AG10803 (cell line): ENCODE data around the gene FAM217A.
"Not testable (repeated sequence)": the region's sequence is repeated elsewhere in the genome, so short reads cannot be mapped to it uniquely, and the experiment has no call there.

Experiments
- DNase-seq: peaks from one replicate; pipeline ENCODE4 v3.0.0; 2010; ENCODE audit warnings: low read depth
- H3K4me3 ChIP-seq: 2 replicates; pipeline ENCODE4 v1.5.1; 2011; ENCODE audit warnings: mild to moderate bottlenecking, low read length, control low read depth
- TF ChIP-seq, protein P1 (sequence below): conservative IDR thresholded peaks from 2 replicates; pipeline ENCODE4 v1.5.1; 2011; ENCODE audit warnings: mild to moderate bottlenecking, low read length, control low read depth, inconsistent platforms

FAM217A gene

DNA sequence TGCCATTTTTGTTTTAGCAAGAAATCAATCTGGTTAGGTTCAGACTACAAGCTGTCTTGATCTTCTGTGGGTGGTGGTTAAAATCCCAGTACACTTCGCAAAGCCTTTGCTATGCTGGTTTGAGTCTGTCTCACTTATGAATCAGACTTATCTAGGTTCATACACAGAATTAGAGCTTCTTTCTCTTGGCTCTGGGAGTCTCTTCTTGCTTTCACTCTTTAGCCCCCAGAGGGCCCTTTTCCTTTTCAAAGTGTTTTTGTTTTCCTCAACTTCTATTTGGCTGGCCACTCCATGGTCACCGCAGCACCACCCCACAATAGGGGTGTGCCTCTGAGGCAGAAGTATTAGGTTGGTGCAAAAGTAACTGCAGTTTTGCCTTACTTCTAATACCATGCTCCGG, 35.2 kb upstream of the FAM217A start:
- no peak overlapping the region for H3K4me3 ChIP-seq
- no peak for DNase-seq
- TF ChIP-seq, protein P1, sequence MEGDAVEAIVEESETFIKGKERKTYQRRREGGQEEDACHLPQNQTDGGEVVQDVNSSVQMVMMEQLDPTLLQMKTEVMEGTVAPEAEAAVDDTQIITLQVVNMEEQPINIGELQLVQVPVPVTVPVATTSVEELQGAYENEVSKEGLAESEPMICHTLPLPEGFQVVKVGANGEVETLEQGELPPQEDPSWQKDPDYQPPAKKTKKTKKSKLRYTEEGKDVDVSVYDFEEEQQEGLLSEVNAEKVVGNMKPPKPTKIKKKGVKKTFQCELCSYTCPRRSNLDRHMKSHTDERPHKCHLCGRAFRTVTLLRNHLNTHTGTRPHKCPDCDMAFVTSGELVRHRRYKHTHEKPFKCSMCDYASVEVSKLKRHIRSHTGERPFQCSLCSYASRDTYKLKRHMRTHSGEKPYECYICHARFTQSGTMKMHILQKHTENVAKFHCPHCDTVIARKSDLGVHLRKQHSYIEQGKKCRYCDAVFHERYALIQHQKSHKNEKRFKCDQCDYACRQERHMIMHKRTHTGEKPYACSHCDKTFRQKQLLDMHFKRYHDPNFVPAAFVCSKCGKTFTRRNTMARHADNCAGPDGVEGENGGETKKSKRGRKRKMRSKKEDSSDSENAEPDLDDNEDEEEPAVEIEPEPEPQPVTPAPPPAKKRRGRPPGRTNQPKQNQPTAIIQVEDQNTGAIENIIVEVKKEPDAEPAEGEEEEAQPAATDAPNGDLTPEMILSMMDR, result no peak

DNA sequence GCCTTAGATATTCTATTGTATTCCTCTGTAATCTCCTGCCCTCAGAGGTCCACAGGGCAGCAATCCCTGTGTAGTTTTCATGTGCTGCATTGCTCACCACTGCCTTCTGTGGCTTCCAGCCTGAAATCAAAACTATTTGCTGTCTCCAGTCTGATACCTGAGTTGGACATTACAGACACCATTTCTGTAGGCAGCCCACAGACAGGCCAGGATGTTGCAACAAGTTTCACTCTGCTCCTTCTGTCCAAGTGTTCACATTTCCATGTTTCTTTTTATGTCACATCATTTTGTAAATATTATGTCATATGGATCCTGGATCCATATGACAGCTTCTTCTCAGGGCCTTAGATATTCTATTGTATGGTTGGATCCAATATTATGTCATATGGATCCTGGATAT, 34.7 kb upstream of the FAM217A start:
- H3K4me3 ChIP-seq, result no peak overlapping the region
- TF ChIP-seq, protein P1, result no peak
- no peak for DNase-seq

DNA sequence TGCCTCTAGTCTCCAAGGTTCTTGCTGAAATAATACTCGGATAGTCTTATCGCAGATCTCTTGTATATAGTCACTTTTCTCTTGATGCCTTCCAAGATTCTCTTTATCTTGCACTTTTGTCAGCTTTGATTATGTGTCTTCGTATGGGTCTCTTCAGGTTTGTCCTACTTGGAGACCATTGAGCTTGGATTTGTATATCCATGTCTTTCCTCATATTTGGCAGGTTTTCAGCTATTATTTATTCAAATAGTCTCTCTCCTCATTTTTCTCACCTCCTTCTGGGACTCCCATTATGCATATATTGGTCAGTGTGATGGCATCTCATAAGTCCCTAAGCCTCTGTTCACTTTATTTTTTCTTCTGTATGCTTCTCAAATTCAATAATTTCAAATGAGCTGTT, 33.4 kb upstream of the FAM217A start:
- H3K4me3 ChIP-seq, result no peak overlapping the region
- DNase-seq, result no peak
- TF ChIP-seq, protein P1, result no peak

DNA sequence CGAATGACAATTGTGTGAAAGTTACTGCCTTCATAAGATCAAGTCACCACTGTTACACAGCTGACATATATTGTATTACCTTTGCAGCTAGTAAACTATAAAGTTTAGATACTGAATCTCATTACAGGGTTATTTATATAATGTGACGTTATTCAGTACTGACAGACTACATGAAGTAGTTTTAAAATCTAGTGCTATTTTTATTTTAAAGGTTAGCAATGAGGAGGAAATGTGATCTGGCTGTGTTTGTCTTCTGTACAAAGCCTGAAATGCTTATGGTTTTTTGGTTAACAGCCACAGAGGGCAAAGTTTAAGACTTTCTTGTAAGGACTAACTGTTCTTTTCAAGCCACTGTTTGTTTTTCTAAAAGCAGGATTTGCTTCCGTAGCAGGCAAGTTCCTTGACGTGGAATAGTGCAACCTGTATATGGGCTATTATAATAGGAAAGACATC, 30.5 kb upstream of the FAM217A start:
- not testable (repeated sequence) for H3K4me3 ChIP-seq, DNase-seq

DNA sequence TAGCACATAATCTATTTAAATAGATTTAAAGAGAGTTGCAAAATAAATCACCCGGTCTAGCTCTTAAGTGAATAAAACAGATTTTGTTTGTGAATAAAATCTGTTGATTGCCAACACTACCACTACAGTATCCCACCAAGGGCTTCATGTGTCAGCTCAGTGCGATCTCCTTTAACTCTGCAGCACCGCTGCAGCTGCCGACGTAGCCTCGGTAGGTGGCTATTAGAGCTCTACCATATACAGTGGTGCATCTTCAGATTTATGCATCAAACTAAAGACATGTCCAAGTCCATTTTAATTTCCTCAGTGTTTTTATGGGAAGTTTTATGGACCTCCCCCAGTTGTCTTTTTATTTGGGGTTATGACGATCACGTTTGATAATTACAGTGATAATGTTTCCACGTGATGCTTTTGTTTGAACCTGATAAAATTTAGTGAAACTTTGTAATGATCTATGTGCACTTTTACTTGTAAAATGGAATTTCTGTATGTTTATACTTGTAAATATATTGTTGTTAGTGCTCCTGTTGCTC, 29.7 kb upstream of the FAM217A start:
- no peak overlapping the region for H3K4me3 ChIP-seq
- TF ChIP-seq, protein P1, result no peak
- DNase-seq, result no peak

DNA sequence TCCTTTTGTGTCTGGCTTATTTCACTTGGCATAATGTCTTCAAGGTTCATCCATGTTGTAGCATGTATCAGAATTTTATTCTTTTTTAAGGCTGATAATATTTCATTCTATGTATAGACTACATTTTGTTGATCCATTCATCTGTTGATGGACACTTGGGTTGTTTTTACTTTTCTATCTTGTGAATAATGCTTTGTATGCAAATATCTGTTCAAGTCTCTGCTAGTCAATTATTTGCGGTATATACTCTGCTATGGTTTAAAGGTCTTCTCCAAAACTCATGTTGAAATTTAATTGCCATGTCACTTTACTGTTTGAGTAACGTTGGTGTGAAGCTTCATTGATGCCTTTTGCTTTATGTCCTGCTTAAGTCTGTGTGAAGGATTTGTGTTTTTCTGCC, 28.9 kb upstream of the FAM217A start:
- H3K4me3 ChIP-seq, result no peak overlapping the region
- TF ChIP-seq, protein P1, result no peak
- no peak for DNase-seq

DNA sequence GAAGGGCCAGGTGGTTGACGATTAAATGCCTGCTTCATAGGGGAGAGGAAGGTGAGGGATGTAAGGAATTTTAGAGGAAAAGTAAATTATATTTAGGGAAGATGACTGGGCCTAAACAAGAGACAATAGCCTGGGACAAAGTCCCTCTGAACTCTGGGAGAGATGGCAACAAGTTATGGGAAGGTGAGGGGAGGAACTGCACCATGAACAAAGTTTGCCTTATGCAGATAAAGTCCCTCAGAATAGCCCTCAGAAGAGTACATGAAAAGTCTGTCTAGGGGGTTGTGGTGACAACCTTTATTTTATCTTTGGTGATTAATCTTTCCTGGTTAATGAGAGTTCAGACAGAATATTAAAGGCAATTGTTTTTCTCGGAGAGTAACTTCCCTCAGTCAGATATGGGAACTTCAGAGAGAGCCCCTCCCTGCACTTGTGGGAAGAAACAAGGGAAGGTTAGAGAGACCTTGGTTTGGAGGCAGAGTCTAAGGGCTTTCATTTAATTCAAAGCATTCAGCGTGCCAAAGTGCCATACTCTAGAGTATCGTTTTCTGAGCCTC, 27.1 kb upstream of the FAM217A start:
- TF ChIP-seq, protein P1, result no peak
- no peak overlapping the region for H3K4me3 ChIP-seq
- DNase-seq, result no peak
